ENCODE measurements around the gene HDAC7. TPM values are rescaled to one million over a fixed set of nuclear protein-coding genes. Genes with fewer than 3 reads are reported as not detected.

Gene HDAC7
- total and polyA plus RNA-seq, 2 donors (not counting 1 experiment from before 2014, with no cell fraction given): 28.1 to 31.6 TPM

DNA sequence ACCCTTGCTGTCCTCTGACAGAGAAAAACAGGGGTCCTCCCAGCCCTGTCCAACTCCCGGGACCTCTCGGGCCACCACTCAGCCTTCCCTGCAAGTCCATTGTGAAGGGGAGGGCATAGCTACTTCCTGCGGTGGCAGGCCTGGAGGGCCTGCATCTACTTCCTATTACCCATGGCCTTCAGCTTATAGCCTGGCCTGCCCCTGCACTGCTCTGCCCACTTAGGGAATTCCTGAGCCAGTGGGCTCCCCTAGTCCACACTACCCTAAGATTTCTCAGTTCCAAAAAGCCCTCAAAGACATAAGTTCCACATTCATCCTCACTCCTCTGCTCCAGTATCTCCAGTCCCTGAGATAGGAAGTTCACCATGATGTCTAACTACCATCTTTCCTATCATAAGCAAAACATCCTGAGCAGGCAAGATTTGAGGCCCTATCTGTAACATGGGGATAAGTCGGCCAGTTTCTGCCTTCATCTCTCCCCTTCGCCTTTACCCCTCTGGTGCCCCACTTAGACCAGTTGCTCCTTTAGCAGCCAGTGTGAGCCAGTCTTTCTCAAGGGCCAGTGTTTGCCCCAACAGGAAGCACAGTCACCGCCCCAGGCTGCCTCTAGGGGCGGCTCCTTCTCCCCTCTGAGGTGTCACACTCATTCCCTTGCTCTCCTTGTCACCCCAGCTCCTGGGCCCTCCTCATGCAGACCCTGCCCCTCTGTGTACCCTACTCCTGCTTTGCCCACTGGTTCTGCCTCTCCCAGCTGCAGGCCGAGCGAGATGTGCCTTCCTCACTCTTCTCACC lies 10.9 kb downstream of the HDAC7 start:
- Histone ChIP-seq H2AFZ (ENCODE audit: low read length) (no peak overlapping the region), H3K4me2 (ENCODE audit: extremely low read depth, insufficient read depth, low read length) (no peak overlapping the region), H3K79me2 (ENCODE audit: control insufficient read depth, insufficient read depth, low read length) (peaks cover 88% of the 10 kb centered on the region), H3K36me3 (ENCODE audit: control insufficient read depth, insufficient read depth, low read length) (no peaks in the 10 kb centered on the region), H3K4me1 (ENCODE audit: control insufficient read depth, extremely low read depth, insufficient read depth, low read length) (peaks cover 62% of the 10 kb centered on the region), H3K4me3 (replicated peaks in 1 of 4; ENCODE audit: control extremely low read depth in 1 of 4, insufficient read depth in 1 of 4, low read depth in 3 of 4, low read length in 4 of 4) (no peak overlapping the region), H3K27ac (ENCODE audit: insufficient read depth, low read length) (peak overlapping the region; percentile 60), H3K9me3 (ENCODE audit: control insufficient read depth, insufficient read depth, low read depth, low read length) (no peaks in the 10 kb centered on the region), H3K27me3 (ENCODE audit: control insufficient read depth, insufficient read depth, low read length) (no peaks in the 10 kb centered on the region), H3K9ac (ENCODE audit: insufficient read depth, low read length) (no peak overlapping the region), H4K20me1 (ENCODE audit: control insufficient read depth, extremely low read depth, insufficient read depth, low read length) (no peaks in the 10 kb centered on the region)
- no peak for TF ChIP-seq EZH2 (IDR thresholded peaks at IDR 0.05; ENCODE audit: low read length, missing control alignments)
- TF ChIP-seq, protein P1, sequence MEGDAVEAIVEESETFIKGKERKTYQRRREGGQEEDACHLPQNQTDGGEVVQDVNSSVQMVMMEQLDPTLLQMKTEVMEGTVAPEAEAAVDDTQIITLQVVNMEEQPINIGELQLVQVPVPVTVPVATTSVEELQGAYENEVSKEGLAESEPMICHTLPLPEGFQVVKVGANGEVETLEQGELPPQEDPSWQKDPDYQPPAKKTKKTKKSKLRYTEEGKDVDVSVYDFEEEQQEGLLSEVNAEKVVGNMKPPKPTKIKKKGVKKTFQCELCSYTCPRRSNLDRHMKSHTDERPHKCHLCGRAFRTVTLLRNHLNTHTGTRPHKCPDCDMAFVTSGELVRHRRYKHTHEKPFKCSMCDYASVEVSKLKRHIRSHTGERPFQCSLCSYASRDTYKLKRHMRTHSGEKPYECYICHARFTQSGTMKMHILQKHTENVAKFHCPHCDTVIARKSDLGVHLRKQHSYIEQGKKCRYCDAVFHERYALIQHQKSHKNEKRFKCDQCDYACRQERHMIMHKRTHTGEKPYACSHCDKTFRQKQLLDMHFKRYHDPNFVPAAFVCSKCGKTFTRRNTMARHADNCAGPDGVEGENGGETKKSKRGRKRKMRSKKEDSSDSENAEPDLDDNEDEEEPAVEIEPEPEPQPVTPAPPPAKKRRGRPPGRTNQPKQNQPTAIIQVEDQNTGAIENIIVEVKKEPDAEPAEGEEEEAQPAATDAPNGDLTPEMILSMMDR (conservative IDR thresholded peaks at IDR 0.05 in 1 of 2, IDR thresholded peaks at IDR 0.05 in 1 of 2; ENCODE audit: low read depth in 1 of 2, low read length in 2 of 2): peak; percentile 9 to 10
- no peak for DNase-seq (ENCODE audit: low read depth in 2 of 2)

DNA sequence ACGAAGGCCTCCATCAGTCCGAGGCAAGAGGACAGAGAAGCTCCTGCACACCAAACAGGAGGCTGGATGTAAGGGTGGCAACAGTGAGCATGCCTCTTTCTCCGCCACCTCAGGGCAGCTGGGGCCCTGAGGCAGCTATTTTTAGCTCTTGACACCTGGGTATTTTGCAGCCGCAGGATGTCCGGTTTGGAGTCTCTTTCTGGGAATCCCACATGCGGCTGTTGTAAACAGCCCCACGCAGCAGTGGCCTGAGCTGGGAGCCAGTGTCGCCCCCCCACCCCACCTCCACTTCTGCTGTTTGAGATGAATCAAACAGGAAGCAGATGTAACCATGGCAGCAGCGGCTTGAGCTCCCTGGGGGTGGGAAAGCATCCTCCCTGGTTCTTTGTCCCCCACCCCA lies 11.7 kb downstream of the HDAC7 start:
- no peaks in the 10 kb centered on the region for H3K9me3 ChIP-seq (ENCODE audit: control insufficient read depth, insufficient read depth, low read depth, low read length)
- H3K4me3 ChIP-seq (replicated peaks in 1 of 4; ENCODE audit: control extremely low read depth in 1 of 4, insufficient read depth in 1 of 4, low read depth in 3 of 4, low read length in 4 of 4): no peak overlapping the region
- H3K27me3 ChIP-seq (ENCODE audit: control insufficient read depth, insufficient read depth, low read length): no peaks in the 10 kb centered on the region
- H3K9ac ChIP-seq (ENCODE audit: insufficient read depth, low read length): no peak overlapping the region
- peak overlapping the region; percentile 60 for H3K27ac ChIP-seq (ENCODE audit: insufficient read depth, low read length)
- H3K79me2 ChIP-seq (ENCODE audit: control insufficient read depth, insufficient read depth, low read length): peaks cover 89% of the 10 kb centered on the region
- no peaks in the 10 kb centered on the region for H4K20me1 ChIP-seq (ENCODE audit: control insufficient read depth, extremely low read depth, insufficient read depth, low read length)
- peak in 1 of 2 donors; percentile 69 for DNase-seq (ENCODE audit: low read depth in 2 of 2)
- H3K4me1 ChIP-seq (ENCODE audit: control insufficient read depth, extremely low read depth, insufficient read depth, low read length): peaks cover 61% of the 10 kb centered on the region
- H3K36me3 ChIP-seq (ENCODE audit: control insufficient read depth, insufficient read depth, low read length): peaks cover 4% of the 10 kb centered on the region
- TF ChIP-seq EZH2 (IDR thresholded peaks at IDR 0.05; ENCODE audit: low read length, missing control alignments): no peak
- TF ChIP-seq, protein P1 (conservative IDR thresholded peaks at IDR 0.05 in 1 of 2, IDR thresholded peaks at IDR 0.05 in 1 of 2; ENCODE audit: low read depth in 1 of 2, low read length in 2 of 2): no peak
- H3K4me2 ChIP-seq (ENCODE audit: extremely low read depth, insufficient read depth, low read length): no peak overlapping the region
- H2AFZ ChIP-seq (ENCODE audit: low read length): no peak overlapping the region

DNA sequence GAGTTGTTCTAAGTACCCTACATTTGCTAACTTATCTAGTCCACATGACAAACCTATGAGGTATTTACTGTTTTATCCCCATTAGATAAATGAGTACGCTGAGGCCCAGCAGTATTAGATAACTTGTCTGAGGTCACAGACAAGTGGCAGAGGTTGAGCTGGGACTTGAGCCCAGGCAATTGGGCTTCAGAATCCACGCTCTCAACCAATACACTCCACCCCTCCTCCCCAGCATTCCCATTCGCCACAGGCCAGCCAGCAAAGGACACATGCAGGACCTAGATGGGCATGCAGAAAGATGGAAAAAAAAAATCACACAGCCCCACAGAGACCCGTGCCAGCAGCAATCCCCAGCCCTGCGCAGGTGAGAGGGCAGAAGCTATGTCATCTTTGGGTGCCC lies 12.4 kb downstream of the HDAC7 start:
- no peak overlapping the region for H3K9ac ChIP-seq (ENCODE audit: insufficient read depth, low read length)

More for the DNA sequence above, 12.4 kb downstream of the HDAC7 start:
- DNase-seq (ENCODE audit: low read depth in 2 of 2): no peak
- Histone ChIP-seq H3K79me2 (ENCODE audit: control insufficient read depth, insufficient read depth, low read length) (peaks cover 97% of the 10 kb centered on the region), H3K27me3 (ENCODE audit: control insufficient read depth, insufficient read depth, low read length) (no peaks in the 10 kb centered on the region), H3K4me1 (ENCODE audit: control insufficient read depth, extremely low read depth, insufficient read depth, low read length) (peaks cover 58% of the 10 kb centered on the region), H3K4me3 (replicated peaks in 1 of 4; ENCODE audit: control extremely low read depth in 1 of 4, insufficient read depth in 1 of 4, low read depth in 3 of 4, low read length in 4 of 4) (no peak overlapping the region), H3K36me3 (ENCODE audit: control insufficient read depth, insufficient read depth, low read length) (peaks cover 5% of the 10 kb centered on the region), H2AFZ (ENCODE audit: low read length) (no peak overlapping the region), H3K27ac (ENCODE audit: insufficient read depth, low read length) (no peak overlapping the region), H3K9me3 (ENCODE audit: control insufficient read depth, insufficient read depth, low read depth, low read length) (no peaks in the 10 kb centered on the region), H4K20me1 (ENCODE audit: control insufficient read depth, extremely low read depth, insufficient read depth, low read length) (no peaks in the 10 kb centered on the region), H3K4me2 (ENCODE audit: extremely low read depth, insufficient read depth, low read length) (no peak overlapping the region)
- TF ChIP-seq EZH2 (IDR thresholded peaks at IDR 0.05; ENCODE audit: low read length, missing control alignments): no peak
- TF ChIP-seq, protein P1 (conservative IDR thresholded peaks at IDR 0.05 in 1 of 2, IDR thresholded peaks at IDR 0.05 in 1 of 2; ENCODE audit: low read depth in 1 of 2, low read length in 2 of 2): no peak
